ENCODE data around the gene MVB12A.
A peak's percentile ranks its signal among the peaks of the same experiment; 100 is the strongest.

The MVB12A gene

DNA sequence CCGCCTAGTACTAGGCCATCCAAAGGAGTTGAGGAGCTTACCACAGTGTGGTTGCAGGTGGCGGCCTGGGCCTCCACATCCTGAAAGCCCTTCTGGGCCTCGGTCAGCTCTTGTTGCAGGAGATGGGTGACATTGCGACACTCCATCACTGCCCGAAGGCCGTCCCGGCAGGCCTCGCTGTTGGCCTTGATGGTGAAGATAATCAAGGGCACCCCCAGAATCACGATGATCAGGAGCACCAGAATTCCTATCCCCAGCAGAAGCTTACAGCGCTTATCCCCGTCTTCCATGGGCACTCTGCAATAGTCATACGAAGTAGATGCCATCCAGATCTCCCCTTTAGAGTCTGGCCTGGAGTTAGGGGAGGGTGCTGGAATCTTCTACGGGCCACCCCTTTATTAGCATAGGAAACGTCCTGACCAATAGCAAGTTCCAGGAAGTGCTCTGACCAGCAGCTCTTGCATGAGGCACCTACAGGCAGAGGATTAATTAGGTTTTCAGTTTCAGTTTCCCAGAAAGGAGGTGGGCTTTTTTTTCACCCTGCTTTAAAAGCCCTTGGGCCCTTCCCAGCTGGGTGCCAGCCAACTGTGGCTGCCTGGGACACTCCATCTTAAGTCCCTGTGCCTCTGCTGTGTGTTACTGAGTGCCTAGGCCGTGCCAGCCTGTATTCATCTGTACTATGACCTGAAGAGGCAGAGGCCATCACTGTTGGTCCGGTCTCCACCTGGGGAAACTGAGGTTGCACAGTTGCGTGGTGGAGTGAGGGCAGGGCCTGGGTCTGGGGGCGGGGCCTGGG lies 14.4 kb upstream of the MVB12A start, which contains the start of gene BST2:
Gene BST2 (minus strand): TSS at position 381 of the 796 bp plus-strand sequence. CDS start 55 bp downstream, at position 326.
- DNase-seq = peak; percentile 32

DNA sequence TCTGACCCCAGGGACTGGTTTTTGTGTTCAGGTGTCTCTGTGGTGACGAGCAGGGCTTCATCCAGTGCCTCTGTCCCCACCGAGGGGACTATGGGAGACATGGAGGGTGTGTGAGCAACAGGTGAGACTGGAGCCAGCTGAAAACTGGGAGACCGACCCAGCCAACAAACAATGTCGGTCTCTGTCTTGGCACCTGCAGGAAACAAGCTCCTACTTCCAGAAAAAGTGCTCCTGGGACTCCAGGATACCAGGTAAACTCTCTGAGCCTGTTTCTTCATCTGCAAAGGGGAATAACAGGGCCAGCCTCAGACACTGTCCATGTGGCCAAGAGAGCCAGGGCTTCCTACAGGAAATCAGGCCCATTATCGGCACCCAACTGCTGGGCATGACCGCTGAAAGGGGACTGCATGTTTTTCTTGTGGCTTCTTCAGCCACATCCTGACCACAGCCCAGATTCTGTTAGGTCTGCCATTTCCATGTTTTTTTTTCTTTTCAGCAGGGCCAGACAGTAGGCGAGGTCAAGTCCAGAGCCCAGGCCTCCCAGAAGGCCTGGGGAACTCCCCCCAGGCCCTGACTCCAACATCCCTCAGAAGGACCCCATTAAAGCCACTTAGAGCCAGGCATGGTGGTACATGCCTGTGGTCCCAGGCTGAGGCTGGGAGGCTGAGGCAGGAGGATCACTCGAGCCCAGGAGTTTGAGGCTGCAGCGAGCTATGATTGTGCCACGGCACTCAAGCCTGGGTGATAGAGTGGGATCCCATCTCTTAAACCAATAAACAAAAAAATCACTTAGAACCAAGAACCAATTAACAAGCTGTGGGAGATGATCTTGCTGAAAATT lies 13.6 kb upstream of the MVB12A start:
- DNase-seq = no peak

DNA sequence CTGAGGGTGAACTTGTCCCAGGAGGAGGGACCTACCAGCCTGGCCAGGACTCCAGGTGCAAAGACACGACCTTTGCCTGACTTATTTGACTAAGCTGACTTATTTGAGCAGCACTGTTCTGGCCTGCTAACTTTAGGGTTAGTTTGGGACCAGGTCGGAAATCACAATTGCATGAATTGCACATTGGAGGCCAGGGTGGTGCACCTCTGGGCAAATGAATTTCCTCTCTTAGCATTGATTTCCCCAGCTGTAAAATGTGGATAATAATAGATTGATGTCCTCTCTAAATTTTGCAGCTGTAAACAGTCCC lies 13.0 kb upstream of the MVB12A start:
- no peak for DNase-seq

DNA sequence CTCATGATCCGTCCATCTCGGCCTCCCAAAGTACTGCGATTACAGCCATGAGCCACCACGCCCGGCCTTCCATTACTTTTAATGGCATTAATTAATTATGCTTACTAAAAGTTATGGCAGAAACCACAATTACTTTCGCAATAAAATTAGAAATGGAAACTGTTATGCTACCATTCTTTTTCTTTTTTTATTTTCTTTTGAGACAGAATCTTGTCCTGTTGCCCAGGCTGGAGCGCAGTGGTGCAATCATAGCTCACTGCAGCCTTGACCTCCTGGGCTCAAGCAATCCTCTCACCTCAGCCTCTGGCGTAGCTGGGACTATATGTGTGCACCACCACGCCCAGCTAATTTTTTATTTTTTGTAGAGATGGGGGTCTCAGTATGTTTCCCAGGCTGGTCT lies 9.9 kb upstream of the MVB12A start:
- DNase-seq = no peak

DNA sequence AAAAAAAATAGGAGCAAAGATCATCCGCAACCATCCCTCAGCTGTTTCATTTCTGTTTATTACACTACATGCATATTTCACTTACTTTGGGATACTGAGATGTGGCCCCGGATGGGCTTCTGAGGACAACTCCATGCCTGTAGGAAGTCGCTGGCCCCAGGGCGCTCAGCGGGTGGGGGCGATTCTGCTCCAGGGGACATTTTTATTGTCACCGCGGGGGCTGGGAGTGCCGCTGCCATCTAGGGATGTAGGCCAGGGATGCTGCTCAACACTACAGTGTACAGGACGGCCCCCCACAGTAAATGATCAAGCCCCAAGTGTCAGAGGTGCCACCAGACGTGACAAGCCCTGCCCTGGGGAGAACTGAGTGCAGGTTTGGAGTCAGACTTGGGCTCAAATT lies 8.0 kb upstream of the MVB12A start:
- DNase-seq = no peak

DNA sequence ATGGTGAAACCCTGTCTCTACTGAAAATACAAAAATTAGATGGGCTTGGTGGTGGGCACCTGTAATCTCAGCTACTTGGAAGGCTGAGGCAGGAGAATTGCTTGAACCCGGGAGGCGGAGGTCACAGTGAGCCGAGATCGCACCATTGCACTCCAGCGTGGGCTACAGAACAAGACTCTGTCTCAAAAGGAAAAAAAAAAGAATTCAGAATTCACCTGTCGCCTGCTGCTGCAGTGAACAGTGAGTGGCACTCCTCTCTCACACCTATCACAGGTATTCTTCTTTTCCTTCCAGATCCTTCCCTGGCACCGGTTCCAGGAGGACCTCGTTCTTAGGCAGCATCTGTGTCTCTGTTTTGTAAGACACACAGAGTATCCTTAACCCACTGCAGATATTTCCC lies 5.8 kb upstream of the MVB12A start:
- DNase-seq = no peak

DNA sequence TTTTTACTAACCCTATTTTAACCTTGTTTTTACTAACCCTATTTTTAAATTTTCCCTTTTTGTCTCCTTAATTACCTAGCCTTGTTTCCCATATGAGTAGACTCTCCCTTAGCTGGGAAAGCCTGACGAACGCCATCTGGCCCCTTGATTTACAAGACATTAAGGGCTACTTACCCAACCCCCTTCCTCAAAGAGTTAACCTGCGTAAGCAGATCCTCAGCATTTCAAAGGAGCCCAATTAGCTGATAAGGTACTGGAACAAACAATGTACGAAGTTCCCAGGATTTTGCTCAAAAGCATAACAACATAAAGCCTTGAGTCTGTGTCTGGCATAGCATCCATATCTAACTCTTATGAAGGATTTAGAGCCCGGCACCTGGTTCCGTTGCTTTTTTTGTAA lies 4.7 kb upstream of the MVB12A start:
- DNase-seq = no peak

DNA sequence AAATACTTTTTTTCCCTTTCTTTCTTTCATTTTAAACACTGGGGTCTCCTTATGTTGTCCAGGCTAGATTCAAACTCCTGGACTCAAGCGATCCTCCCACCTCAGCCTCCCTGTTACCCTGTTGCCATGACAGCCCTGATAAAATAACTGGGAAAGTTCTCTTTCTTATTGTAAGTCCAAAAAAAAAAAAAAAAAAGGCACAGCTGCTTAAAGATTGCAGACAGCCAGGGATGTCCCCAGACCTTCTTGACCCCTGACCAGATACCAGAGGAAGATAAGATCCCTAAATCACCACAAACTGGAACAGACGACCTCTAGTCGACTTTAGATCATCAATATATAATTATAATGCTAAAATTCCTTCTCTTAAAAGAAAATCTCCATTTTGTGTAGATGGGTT lies 1.1 kb upstream of the MVB12A start:
- DNase-seq = no peak

DNA sequence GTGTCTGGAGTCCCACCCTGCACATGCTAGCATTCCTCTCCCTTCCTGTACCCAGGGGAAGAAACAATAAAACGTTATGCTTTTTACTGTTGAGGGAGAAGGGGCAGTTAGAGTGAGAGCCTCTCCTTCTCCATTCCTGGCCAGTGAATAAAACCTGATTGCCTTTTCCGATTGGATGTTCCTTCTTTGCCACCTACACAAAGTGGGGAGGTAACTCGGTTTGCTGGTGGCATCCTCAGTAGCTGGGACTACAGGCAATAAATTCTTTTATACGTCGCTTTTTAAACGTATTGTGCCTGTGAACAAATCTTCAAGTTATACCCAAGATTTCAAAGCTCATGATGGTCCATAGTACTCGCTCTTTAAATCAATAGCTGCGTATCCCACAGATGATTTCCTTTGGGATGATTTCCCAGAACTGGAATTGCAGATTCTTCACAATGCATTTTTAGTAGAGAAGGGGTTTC lies 660 bp upstream of the MVB12A start:
- no peak for DNase-seq

DNA sequence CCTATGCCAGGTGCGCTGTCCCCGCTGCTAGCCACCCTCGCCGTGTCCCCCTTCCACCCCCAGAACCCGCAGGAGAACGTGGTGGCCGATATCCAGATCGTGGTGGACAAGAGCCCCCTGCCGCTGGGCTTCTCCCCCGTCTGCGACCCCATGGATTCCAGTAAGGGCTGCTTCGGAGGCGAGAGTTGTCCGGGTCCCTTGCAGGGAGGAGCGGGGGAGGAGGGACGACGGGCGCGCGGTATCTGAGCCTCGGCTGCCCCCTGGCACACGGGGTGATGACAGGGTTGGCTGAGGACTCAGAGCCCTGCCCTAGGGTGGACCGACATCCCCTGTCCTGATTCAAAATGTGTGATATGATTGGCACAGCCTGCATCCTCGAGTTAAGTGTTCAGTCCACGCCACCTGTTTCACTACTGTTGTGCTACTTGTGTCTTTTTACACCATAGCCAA lies 653 bp downstream of the MVB12A start:
- peak; percentile 31 for DNase-seq

DNA sequence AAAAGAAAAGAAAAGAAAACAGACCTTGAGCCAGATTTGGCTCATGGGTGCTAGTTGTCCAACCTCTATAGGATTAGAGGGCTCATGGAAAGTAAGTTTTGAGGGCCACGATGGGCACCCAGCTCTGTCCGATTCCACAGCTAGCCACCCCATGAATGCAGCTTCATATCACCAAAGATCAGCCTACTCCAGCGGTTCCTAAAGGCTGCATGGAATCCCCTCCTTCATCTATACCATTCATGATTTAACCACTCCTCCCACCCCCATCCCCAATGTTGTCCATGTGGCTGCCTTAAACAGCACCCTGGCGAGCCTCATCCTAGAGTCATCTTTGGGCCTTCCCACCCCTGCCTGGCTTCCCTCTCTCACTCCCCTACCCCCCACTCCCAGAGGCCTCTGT lies 2.1 kb downstream of the MVB12A start:
- DNase-seq = no peak

DNA sequence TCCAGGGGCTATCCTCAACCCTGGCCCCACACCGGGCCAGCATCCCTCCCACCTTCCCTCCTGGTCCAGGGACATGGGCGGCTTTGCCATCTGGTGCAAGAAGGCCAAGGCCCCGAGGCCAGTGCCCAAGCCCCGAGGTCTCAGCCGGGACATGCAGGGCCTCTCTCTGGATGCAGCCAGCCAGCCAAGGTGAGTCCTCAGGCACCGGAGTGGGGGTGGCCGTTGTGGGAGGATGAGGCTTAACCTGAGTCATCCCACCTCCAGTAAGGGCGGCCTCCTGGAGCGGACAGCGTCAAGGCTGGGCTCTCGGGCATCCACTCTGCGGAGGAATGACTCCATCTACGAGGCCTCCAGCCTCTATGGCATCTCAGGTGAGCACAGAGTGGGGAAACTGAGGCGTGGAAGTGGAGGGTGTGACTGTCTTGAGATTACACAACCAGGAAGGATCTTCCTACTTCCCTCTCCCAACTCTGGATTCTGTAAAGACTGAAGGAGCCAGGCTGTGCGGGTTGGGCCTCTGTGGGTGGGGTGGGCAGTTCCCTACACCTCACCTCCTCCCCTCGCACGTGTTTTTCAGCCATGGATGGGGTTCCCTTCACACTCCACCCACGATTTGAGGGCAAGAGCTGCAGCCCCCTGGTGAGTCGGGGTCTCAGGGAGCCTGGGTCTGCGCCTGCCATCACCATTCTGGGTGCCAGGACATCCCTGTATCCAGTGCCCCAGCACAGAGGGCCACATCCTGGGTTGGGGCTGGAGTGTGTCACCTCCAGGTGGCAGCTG lies 3.8 kb downstream of the MVB12A start:
- no peak for DNase-seq

DNA sequence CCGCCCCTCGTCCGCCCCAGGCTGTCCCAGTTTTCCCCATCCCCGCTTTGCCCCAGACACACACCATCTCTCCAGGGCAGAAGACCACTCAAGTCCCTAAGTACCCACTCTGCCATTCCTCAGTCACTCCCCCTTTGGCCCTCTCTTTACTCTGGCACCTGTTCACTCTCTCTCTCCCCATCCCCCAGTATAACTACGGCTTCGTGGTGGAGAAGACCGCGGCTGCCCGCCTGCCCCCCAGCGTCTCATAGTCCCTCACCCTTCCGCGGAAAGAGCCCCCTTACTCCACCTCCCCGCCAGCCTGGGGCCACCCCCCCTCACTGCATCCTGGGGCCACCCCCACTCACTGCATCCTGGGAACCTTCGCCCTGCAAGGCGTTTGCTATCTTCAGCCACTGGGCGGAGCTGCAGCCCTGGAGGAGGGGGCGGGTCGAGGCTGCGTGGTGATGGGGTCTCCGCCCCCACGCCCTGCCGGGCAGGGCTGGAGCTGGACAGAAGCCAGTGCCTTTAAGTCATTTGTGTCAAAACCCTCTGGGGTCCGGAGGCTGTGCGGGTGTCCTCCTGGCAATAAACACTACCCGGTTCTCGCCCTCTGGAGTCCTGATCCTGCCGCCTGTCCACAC lies 5.0 kb downstream of the MVB12A start:
- no peak for DNase-seq

DNA sequence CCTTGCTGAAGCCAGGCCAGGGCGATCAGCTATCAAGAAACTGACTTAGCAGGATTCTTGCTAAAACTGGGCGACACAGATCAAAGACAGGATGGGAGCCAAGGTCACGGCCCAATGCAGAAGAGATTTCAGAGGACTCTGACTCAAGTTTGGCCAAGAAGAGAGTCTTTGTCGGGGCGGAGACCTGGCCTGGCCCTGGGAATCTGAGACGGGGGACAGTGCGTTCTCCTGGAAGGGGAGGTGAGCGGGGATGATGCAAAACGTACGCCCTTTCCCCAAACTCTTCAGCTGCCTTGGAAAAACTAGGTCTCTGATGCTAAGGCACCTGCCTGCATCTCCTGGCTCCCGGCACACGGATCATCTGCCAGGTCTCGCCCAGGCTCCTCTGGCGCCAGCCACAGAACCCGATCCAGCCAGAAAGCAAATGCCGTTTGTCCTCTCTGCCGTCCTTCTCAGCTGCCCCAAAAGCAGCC lies 9.8 kb downstream of the MVB12A start:
- DNase-seq = no peak

DNA sequence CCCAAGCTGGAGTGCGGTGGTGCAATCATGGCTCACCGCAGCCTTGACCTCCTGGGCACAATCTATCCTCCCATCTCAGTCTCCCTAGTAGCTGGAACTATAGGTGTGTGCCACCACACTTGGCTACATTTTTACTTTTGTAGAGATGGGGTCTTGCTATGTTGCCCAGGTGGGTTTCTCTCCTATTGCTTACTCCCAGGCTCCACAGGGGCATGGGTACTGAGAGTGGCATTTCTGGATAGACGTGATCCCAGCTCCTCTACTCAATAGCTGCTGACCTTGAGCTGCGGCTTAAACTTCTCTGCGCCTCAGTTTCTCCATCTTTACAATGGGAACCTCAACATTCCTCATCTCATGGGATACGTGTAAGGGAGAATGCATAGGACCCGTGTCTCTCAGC lies 11.6 kb downstream of the MVB12A start:
- DNase-seq = no peak

DNA sequence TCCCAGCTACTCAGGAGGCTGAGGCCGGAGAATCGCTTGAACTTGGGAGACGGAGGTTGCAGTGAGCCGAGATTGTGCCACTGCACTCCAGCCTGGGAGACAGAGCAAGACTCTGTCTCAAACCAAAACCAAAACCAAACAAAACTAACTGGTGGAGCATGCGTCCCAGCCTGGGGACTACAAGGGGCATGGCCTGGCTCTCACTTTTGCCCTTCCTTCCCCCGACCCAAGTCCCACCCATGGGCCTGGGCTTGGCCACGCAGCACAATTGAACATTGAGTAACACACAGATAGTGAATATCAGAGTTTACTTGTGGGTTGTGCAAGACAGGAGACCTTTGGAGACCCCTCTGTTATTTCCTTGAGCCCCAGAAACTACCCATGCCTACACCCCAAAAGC lies 15.4 kb downstream of the MVB12A start:
- DNase-seq = no peak

DNA sequence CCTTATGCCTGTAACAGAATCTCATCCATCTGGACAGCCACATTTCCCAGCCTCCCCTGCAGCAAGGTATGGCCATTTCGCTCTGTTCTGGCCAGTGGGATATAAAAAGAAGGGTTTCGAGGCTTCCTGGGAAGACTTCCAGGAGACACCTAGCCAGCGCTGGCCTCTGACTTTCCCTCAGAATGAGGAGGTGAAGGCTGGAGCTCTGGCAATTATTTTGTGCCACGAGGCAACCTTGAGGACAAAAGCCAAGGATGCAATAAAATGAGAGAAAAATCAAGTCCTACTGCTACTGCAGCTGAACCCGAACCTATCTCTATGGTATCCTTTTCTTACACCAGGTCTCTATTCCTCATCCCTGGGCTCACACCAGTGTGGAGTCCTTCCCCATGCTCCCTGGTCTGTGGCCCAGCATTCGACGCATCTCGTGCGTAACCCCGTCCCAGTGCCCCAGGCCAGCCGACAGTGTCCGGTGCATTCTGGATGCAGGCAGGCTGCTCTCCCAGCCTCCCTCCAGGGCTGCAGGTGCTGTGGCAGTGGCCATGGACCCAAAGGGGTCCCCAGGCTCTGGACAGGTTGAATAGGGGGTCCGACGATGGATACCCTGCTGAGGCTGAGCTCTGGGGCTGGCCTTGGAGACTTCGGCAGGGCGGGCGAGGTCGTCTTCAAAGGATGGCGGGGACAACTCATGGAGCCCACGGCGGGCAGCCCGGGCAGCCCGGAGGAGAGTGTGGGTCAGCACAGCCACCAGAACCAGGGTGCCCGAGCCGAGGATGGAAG lies 16.4 kb downstream of the MVB12A start:
- no peak for DNase-seq

DNA sequence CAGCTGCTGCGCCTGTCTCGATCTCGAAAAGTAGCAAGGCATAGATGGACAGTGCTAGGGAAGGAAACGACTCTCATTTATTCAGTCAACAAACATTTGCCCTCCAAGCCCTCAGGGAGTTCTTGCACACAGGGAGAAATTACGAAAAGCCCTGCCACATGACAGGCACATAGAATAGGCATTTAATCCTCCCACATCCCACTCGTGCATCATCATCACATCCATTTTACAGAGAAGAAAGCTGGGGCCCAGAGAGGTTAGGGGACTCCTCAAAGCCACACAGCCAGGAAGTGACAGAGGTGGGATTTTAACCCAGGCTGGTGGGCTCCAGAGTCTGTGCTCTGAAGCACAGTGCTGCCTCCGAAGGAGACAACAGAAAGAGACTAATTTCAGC lies 17.0 kb downstream of the MVB12A start:
- no peak for DNase-seq

DNA sequence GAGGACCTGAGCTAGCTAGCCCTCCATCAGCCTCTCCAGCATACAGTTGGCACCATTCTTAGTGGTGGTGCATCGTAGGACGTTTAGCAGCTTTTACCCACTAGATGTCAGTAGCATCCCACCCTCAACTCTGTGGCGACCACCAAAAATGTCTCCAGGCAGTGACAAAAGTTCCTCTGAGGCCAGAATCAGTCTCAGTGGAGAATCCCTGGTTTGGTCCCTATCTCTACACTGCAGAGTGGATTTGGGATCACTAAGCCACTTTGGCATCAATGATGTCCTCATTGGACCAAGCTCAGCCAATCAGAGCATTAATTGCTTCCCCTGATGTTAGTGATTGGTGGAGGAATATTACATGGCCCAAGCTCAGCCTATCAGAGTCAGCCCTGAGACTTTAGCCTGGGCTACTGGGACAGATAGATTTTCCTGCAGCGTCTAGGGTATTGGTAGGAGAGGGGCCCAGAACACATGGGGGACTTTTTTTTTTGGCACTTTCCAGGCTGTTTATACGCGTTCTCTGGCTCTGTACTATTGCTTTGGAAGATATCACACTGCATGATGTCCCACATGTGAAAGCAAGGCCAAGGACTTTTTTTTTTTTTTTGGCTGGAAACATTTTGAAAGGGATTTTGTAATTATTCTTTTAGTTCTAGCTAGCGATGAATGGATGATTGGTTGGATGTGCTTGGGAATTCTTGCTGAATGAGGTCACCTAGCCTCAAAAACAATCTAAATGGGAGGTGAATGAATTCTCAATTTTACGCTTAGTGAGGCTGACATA lies 21.6 kb downstream of the MVB12A start:
- DNase-seq = no peak

DNA sequence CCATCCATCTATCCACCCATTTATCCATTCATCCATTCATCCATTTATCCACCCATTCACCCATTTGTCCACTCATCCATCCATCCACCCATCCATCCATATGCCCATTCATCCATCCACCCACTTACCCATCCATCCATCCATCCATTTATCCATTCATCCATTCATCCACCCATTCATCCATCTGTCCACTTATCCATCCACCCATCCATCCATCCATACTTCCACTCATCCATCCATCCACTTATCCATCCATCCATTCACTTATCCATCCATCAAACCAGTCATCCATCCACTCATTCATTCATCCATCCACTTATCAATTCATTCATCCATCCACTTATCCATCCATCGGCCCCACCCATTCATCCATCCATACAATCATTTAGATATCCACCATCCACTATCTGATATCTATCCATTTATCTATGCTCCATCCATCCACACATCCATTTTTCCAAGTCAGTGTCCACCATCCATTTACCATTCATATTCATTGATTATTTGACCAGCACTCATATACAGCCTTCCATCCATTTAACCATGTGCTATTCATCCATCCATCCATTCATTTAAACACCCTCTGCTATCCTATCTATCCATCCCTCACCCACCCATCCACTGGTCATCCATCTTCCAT lies 25.8 kb downstream of the MVB12A start:
- DNase-seq = no peak

DNA sequence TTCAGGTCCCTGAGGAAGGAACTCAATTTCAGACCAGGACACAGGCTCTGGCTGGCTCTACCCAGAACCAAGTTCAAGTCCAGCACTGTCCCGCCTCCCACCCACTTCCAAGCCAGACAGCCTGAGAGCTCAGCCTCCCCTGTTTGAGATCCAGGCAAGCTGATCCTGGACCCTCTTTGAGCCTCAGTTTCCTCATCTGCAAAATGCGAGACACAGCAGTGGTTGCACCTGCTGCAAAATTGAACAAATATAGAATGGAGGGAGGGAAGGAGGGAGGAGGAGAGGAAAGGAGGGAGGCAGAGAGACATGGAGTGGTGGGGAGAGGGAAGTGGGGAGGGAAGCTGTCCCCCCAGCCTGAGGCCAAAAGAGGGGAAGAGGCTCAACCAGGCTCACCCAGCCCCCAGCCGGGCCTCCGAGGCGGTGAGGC lies 27.9 kb downstream of the MVB12A start:
- DNase-seq = no peak
